Smooth muscle cell (in vitro differentiated cells): ENCODE results near the gene COL25A1. TPM values are rescaled to one million over a fixed set of nuclear protein-coding genes. Genes with fewer than 3 reads are reported as not detected.

Experiments used
- DNase-seq: peaks from one replicate; lab custom pipeline; 2025; ENCODE audit not compliant: unreplicated experiment; lab: John Stamatoyannopoulos, UW
- H2AFZ ChIP-seq: fragments of 200-600 bp; sonication (generic); 2 replicates; pipeline ENCODE4 v1.6.0; 2016; ENCODE audit warnings: antibody characterized with exemption, low read depth, mild to moderate bottlenecking
- H3F3A ChIP-seq: fragments of 200-600 bp; sonication (generic); 2 replicates; pipeline ENCODE4 v1.6.0; 2017; ENCODE audit warnings: antibody characterized with exemption, low read depth
- H3K27ac ChIP-seq: fragments of 200-600 bp; sonication (generic); 2 replicates; pipeline ENCODE4 v1.5.1; 2016; ENCODE audit warnings: low read depth, mild to moderate bottlenecking
- H3K27me3 ChIP-seq: fragments of 200-600 bp; sonication (generic); 2 replicates; pipeline ENCODE4 v1.6.1; 2016; ENCODE audit warnings: low read depth, mild to moderate bottlenecking
- H3K36me3 ChIP-seq: fragments of 200-600 bp; sonication (generic); 2 replicates; pipeline ENCODE4 v1.5.1; 2016; ENCODE audit warnings: low read depth
- H3K4me1 ChIP-seq: fragments of 200-600 bp; sonication (generic); 2 replicates; pipeline ENCODE4 v1.5.1; 2016; ENCODE audit warnings: low read depth
- H3K4me2 ChIP-seq: fragments of 200-600 bp; sonication (generic); 2 replicates; pipeline ENCODE4 v1.6.0; 2016; ENCODE audit warnings: mild to moderate bottlenecking
- H3K4me3 ChIP-seq: fragments of 200-600 bp; sonication (generic); 2 replicates; pipeline ENCODE4 v1.5.1; 2016; ENCODE audit warnings: mild to moderate bottlenecking
- H3K79me2 ChIP-seq: fragments of 200-600 bp; sonication (generic); 2 replicates; pipeline ENCODE4 v1.6.0; 2016; ENCODE audit warnings: low read depth, mild to moderate bottlenecking
- H3K9ac ChIP-seq: fragments of 200-600 bp; sonication (generic); 2 replicates; pipeline ENCODE4 v1.6.0; 2016; ENCODE audit warnings: low read depth
- H3K9me3 ChIP-seq: fragments of 200-600 bp; sonication (generic); replicated peaks from 2 replicates; pipeline ENCODE4 v1.5.1; 2016; ENCODE audit warnings: low read depth
- H4K20me1 ChIP-seq: fragments of 200-600 bp; sonication (generic); 2 replicates; pipeline ENCODE4 v1.6.0; 2016; ENCODE audit warnings: low read depth
- WGBS: methylation state at CpG from one replicate; pipeline ENCODE4 v1.1.7; 2016; ENCODE audit warnings: low lambda C conversion rate; 5-methylcytosine and 5-hydroxymethylcytosine counted together
- polyA plus RNA-seq: library from polyadenylated mRNA; unstranded; fragments of >200 nt; fragmentation: Nextera tagmentation; extraction: Ambion mirVana; gene quantifications from 2 replicates; pipeline ENCODE4 v1.2.1, GENCODE V29; 2016
- total RNA-seq: library from RNA; depleted of rRNA; stranded (reverse); fragments of >200 nt; gene quantifications from 2 replicates; pipeline ENCODE4 v1.2.3, GENCODE V29; 2014
- TF ChIP-seq, protein P1 (sequence below): fragments of 200-600 bp; sonication (generic); IDR thresholded peaks from 2 replicates; pipeline ENCODE4 v1.5.1; 2017; ENCODE audit warnings: borderline replicate concordance, mild to moderate bottlenecking, antibody characterized with exemption; ENCODE audit not compliant: insufficient read depth, poor library complexity, severe bottlenecking

The COL25A1 gene
- total and polyA plus RNA-seq, 2 experiments from 2014 or later = 2.9 to 4.7 TPM

DNA sequence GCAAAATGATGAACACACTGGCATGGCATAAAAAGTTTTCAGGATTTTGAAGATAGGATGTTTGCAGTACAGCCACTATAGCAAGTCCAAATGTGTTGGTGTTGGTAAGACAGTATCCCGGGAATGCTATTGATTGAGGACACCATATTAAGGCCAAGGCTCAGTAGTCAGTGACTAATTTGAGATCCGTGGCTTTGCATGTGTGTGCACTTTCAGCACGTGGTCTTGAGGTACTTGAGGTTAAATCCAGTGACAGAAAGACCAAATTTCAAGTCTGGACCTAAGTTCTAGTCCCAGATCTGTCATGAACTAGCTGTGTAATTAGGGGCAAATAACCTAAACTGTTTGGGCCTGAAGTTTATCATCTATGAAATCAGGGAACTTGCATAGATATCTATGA is 463.1 kb downstream of the COL25A1 start:
- H3K4me1 ChIP-seq = no peaks in the 10 kb centered on the region
- no peaks in the 10 kb centered on the region for H4K20me1 ChIP-seq
- no peak overlapping the region for H3K4me2 ChIP-seq
- no peak overlapping the region for H3K27ac ChIP-seq
- no peaks in the 10 kb centered on the region for H3F3A ChIP-seq
- TF ChIP-seq, protein P1, sequence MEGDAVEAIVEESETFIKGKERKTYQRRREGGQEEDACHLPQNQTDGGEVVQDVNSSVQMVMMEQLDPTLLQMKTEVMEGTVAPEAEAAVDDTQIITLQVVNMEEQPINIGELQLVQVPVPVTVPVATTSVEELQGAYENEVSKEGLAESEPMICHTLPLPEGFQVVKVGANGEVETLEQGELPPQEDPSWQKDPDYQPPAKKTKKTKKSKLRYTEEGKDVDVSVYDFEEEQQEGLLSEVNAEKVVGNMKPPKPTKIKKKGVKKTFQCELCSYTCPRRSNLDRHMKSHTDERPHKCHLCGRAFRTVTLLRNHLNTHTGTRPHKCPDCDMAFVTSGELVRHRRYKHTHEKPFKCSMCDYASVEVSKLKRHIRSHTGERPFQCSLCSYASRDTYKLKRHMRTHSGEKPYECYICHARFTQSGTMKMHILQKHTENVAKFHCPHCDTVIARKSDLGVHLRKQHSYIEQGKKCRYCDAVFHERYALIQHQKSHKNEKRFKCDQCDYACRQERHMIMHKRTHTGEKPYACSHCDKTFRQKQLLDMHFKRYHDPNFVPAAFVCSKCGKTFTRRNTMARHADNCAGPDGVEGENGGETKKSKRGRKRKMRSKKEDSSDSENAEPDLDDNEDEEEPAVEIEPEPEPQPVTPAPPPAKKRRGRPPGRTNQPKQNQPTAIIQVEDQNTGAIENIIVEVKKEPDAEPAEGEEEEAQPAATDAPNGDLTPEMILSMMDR = no peak
- H2AFZ ChIP-seq = no peak overlapping the region
- H3K27me3 ChIP-seq = no peaks in the 10 kb centered on the region
- H3K79me2 ChIP-seq = no peaks in the 10 kb centered on the region
- no peak overlapping the region for H3K9ac ChIP-seq
- no peak for DNase-seq
- no peaks in the 10 kb centered on the region for H3K36me3 ChIP-seq
- 87% methylated on average over 3 of the region's 3 CpGs for WGBS
- H3K4me3 ChIP-seq = no peak overlapping the region
- H3K9me3 ChIP-seq = no peaks in the 10 kb centered on the region

DNA sequence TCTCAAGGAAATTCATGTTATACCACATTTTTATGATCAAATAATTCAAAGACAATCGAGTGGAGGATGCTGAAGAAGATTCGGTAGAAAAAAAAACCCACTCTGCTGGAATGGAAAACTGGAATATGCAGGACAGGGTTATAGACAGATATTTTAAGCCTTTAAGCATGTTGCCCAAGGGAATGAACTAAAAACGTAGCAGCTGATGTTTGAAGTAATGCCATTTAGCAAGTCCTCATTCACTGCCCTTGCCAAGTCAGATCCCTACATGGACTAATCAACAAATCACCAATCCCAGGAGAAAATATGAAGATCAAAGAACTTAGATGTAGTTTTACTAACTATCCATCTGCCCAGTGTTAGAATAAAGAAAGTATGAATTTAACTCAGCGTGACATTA is 464.0 kb downstream of the COL25A1 start:
- no peaks in the 10 kb centered on the region for H3K79me2 ChIP-seq
- no peaks in the 10 kb centered on the region for H3K36me3 ChIP-seq
- WGBS = 79% methylated on average over 4 of the region's 4 CpGs
- no peak for DNase-seq
- H3K9ac ChIP-seq = no peak overlapping the region
- no peaks in the 10 kb centered on the region for H3F3A ChIP-seq
- H3K27me3 ChIP-seq = no peaks in the 10 kb centered on the region
- no peaks in the 10 kb centered on the region for H3K9me3 ChIP-seq
- no peak overlapping the region for H3K4me3 ChIP-seq
- no peaks in the 10 kb centered on the region for H4K20me1 ChIP-seq
- H3K4me2 ChIP-seq = no peak overlapping the region
- TF ChIP-seq, protein P1 = no peak
- no peak overlapping the region for H3K27ac ChIP-seq
- H3K4me1 ChIP-seq = peaks cover 7% of the 10 kb centered on the region
- H2AFZ ChIP-seq = no peak overlapping the region

DNA sequence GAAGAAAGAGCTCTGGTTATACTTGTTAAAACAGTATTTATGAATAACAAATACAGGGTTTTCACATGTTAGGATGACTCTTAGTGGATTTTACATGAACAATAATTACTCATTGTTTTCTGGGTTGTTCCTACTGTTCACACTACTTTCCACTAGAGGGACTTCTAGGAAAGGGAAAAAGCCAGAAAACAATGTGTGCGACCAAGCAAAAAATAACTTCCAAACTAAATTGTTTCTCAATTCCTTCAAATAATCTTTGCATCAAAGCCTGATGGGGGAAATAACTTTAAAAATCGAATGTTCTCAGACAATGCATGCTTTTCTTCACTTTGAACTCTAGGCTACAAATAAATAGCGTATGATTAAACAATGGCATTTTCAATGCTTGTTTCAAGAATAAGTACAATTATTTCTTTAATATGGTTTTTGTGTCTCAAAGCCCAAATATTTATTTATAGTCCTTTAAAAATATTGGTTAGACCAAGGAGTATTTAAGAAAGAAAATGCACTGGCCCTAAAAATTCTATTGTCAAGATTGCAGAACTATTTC is 467.5 kb downstream of the COL25A1 start:
- Histone ChIP-seq H4K20me1 (no peaks in the 10 kb centered on the region), H3K79me2 (no peaks in the 10 kb centered on the region), H3K4me2 (peak overlapping the region; percentile 60), H3K27me3 (no peaks in the 10 kb centered on the region), H3K4me3 (no peak overlapping the region), H2AFZ (no peak overlapping the region), H3K9me3 (no peaks in the 10 kb centered on the region), H3K4me1 (peaks cover 20% of the 10 kb centered on the region), H3F3A (no peaks in the 10 kb centered on the region), H3K27ac (peak overlapping the region; percentile 83), H3K9ac (peak overlapping the region; percentile 51), H3K36me3 (no peaks in the 10 kb centered on the region)
- TF ChIP-seq, protein P1 = peak; percentile 66
- 36% methylated on average over 3 of the region's 3 CpGs for WGBS
- no peak for DNase-seq

DNA sequence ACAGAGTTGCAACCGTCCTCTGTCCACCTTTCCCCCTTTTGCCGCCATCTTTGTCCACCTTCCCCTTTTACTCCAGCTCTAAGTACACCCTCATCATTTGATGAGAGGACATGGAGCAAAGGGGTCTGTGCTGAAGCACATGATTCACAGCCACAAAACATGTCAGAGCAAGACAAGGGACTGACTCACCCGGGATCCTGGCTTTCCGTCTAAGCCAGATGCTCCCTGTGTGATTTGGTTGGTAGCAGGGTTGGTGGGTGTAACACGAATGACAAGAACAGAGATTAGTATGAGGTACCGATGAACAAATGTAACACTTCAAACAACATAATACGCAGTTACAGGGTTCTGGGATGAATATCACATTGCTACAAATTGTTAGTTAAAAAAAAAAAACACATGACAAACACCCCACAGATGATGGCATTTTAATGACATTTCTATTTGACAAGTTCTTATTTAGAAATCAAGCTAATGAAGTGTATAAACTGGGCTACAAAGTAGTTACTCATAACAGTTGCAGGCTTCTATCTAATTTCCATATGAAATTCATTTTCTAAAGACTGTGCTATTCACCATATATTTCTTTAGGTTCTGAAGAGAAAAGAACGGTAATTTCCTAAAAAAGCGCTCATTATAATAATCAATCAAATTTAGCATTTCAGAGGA is 468.2 kb downstream of the COL25A1 start:
- peak overlapping the region; percentile 83 for H3K27ac ChIP-seq
- no peaks in the 10 kb centered on the region for H3K79me2 ChIP-seq
- H2AFZ ChIP-seq = no peak overlapping the region
- H3K9ac ChIP-seq = peak overlapping the region; percentile 51
- no peaks in the 10 kb centered on the region for H4K20me1 ChIP-seq
- no peaks in the 10 kb centered on the region for H3K36me3 ChIP-seq
- H3K9me3 ChIP-seq = no peaks in the 10 kb centered on the region
- DNase-seq = no peak
- peaks cover 20% of the 10 kb centered on the region for H3K4me1 ChIP-seq
- WGBS = 36% methylated on average over 9 of the region's 9 CpGs
- H3F3A ChIP-seq = no peaks in the 10 kb centered on the region
- H3K4me3 ChIP-seq = no peak overlapping the region
- H3K27me3 ChIP-seq = no peaks in the 10 kb centered on the region
- peak overlapping the region; percentile 60 for H3K4me2 ChIP-seq
- TF ChIP-seq, protein P1 = no peak
